Small intestine (tissue), 7 donors: ENCODE data around the gene SYNPR. TPM values are rescaled to one million over a fixed set of nuclear protein-coding genes. Genes with fewer than 3 reads are reported as not detected.

ENCODE experiments used
- DNase-seq, 2 donors: peaks; one replicate each; pipeline versions ENCODE4 v3.0.0 to v3.0.0-alpha.2; 2013
- FAIRE-seq: peaks from 2 replicates; lab custom pipeline; 2012; peaks lifted over from hg19 to GRCh38; lab: Jason Lieb, UNC
- H3K27ac ChIP-seq, 3 donors: one replicate each; pipeline ENCODE4 v1.5.1; 2013; ENCODE audit warnings: low read length in 2 of 3, mild to moderate bottlenecking in 2 of 3, control low read depth in 1 of 3, inconsistent platforms in 1 of 3, low read depth in 1 of 3, moderate library complexity in 1 of 3
- H3K27me3 ChIP-seq, 3 donors: one replicate each; pipeline ENCODE4 v1.6.1; 2013; ENCODE audit warnings: low read length in 3 of 3, inconsistent platforms in 1 of 3; ENCODE audit not compliant: control insufficient read depth in 3 of 3, insufficient read depth in 3 of 3
- H3K36me3 ChIP-seq, 3 donors: one replicate each; pipeline ENCODE4 v1.6.1; 2013; ENCODE audit warnings: low read length in 3 of 3, inconsistent platforms in 1 of 3, low read depth in 1 of 3, mild to moderate bottlenecking in 1 of 3, moderate library complexity in 1 of 3; ENCODE audit not compliant: control insufficient read depth in 3 of 3, insufficient read depth in 2 of 3
- H3K4me1 ChIP-seq, 3 donors: one replicate each; pipeline ENCODE4 v1.6.1; 2013; ENCODE audit warnings: low read length in 2 of 3, inconsistent platforms in 1 of 3, low read depth in 1 of 3, mild to moderate bottlenecking in 1 of 3, moderate library complexity in 1 of 3; ENCODE audit not compliant: control insufficient read depth in 3 of 3, insufficient read depth in 2 of 3
- H3K4me3 ChIP-seq, 3 donors: one replicate each; pipeline ENCODE4 v1.5.1; 2013; ENCODE audit warnings: low read length in 3 of 3, control low read depth in 1 of 3, inconsistent platforms in 1 of 3, low read depth in 1 of 3, mild to moderate bottlenecking in 1 of 3, moderate library complexity in 1 of 3
- H3K9me3 ChIP-seq, 2 donors: one replicate each; pipeline ENCODE4 v1.6.1; 2013; ENCODE audit warnings: low read depth in 1 of 2, low read length in 1 of 2; ENCODE audit not compliant: control insufficient read depth in 2 of 2, insufficient read depth in 1 of 2
- WGBS, 3 donors: extraction: QIAGEN DNeasy Blood & Tissue Kit; methylation state at CpG; one replicate each; pipeline ENCODE4 v1.1.7; 2013; 5-methylcytosine and 5-hydroxymethylcytosine counted together
- polyA plus RNA-seq, 4 donors: library from polyadenylated mRNA; stranded (reverse) in 3 of 4; unstranded in 1 of 4; fragments of 200-250 nt in 3 of 4; fragments of 120-200 nt in 1 of 4; gene quantifications; one replicate each; pipeline versions ENCODE4 v1.2.1 to v1.2.3, GENCODE V29; 2013
- donor health status: healthy with polysubstance abuse.
- donor health status: control.
- donor health status: control.
- donor health status: Bipolar disorder and iron deficiency.
- donor health status: healthy.

SYNPR gene
- polyA plus RNA-seq, 4 donors, result 0.36 to 0.87 TPM; not detected in 2

DNA sequence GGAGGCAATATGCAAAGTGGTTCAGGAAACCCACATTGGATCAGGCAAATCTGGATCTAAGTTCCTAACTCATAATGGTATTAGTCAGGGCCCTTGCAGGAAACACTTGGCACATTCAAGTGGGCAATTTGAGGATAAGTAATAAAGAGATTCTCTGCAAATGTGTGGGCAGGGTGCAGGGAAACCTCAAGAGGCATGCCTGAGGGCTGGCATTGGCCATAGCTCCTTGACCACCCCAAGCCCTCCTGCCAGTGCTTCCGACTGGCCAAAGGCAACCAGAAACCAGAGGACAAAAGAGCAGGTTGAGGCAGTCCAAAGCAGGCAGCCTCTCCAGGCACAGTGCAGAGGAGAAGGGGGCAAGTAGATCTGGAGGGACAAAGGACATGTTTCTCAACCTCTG is 243.5 kb downstream of the SYNPR start:
- DNase-seq (no peak), FAIRE-seq (no peak)
- Histone ChIP-seq H3K4me3 (no peak overlapping the region), H3K36me3 (no peaks in the 10 kb centered on the region), H3K27ac (no peak overlapping the region), H3K9me3 (no peaks in the 10 kb centered on the region), H3K27me3 (no peaks in the 10 kb centered on the region), H3K4me1 (no peaks in the 10 kb centered on the region)
- WGBS, 3 donors, result 82 to 100% (median 85%) methylated on average over 1 of the region's 1 CpG

DNA sequence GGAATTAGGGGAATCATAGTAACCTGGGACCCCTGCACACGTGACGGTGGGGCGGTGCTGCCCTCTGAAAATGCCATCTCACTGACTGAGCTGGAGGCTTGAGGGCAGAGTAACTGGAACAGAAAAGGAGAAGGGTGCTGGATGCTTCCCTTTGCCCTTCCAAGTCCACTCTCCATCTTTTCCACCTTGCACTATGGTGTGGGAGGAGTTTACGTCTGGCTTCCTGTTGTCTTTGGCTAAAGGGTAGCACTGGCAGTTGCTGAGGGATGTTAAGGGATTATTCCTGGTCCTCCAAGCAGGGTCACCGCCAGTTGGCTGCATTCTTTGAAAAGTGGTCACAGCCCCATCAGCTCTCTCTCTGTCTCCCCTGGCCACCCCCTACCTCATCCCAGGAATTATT is 245.0 kb downstream of the SYNPR start:
- DNase-seq (no peak), FAIRE-seq (no peak)
- WGBS, 3 donors, result 60 to 70% (median 70%) methylated on average over 5 of the region's 5 CpGs
- H3K36me3 ChIP-seq, result no peaks in the 10 kb centered on the region
- H3K4me3 ChIP-seq, result no peak overlapping the region
- no peaks in the 10 kb centered on the region for H3K9me3 ChIP-seq
- no peaks in the 10 kb centered on the region for H3K4me1 ChIP-seq
- H3K27ac ChIP-seq, result no peak overlapping the region
- H3K27me3 ChIP-seq, result no peaks in the 10 kb centered on the region

DNA sequence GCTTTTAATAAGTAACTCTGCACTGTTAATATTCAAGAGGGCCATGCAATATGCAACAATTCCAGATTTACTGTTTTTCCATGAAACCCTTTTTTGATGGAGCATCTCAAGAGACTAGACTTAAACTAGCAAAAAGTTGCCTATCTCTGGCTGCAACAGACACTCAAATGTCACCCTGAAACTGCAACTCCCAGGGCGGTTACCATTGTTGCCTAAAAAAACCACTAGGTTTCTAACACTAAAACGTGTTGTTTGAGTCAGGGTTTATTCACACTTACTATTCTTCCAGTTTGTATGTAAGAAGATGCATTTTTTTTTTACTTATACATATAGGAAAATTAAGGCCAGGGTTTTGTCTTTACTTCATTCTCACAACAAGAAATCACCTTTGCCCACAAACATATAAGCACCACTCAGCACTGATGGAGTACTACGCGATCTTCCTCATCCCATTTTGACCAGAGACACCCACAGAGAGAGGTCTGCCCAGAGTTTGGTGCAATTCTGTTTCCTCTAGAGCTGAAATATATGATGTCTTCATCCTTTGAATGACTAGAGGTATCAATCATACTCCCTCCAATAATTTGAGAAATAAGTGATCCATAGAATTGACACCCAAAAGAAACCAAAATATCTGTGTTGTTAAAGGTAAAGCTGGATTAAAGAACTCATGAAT is 250.4 kb downstream of the SYNPR start:
- 78 to 84% (median 78%) methylated on average over 4 of the region's 4 CpGs for WGBS, 3 donors
- Histone ChIP-seq H3K36me3 (no peaks in the 10 kb centered on the region), H3K9me3 (no peaks in the 10 kb centered on the region), H3K27ac (no peak overlapping the region), H3K4me1 (no peaks in the 10 kb centered on the region), H3K27me3 (no peaks in the 10 kb centered on the region), H3K4me3 (no peak overlapping the region)
- DNase-seq (no peak), FAIRE-seq (no peak)

DNA sequence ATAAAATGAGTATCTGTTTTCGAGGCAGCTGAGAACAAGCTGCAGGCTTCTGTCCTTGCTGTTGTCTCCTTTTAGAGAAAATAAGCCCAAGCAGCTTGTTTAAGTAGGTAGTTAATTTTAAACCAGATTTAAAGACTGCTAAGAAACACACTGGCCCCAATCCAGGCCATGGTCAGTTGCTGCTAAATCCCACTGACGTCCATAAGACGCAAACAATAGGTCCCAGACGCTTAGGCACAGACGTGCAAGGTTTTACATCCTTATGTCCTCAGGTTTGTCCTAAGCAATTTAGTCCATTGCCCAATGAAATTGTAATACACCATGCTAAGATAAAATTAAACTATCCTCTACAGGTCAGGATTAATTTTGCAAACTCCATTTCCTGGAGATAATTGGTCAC is 254.4 kb downstream of the SYNPR start:
- Histone ChIP-seq H3K4me3 (no peak overlapping the region), H3K36me3 (no peaks in the 10 kb centered on the region), H3K9me3 (peaks cover 0 to 2% of the 10 kb centered on the region in 2 donors), H3K27ac (no peak overlapping the region), H3K4me1 (no peaks in the 10 kb centered on the region), H3K27me3 (no peaks in the 10 kb centered on the region)
- DNase-seq (no peak), FAIRE-seq (no peak)
- WGBS, 3 donors, result 87 to 92% (median 91%) methylated on average over 5 of the region's 5 CpGs

DNA sequence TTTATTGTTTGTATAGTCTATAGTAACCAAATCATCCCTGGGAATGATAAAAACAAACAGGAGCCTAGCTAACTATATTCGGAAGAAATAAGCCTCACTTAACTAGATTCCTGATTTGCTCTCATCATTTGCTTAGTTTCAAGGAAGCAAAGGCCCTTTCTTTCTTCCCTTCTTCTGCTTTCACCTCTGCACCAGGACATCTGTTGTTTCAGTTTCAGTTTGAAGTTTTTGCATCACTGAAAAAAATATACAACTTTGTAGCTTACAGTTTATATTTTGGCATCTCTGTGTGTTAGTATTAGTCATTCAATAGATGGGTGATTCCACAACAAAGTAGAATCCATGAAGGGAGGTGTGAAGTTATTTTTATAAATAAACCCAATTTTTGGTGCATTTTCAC is 260.8 kb downstream of the SYNPR start:
- DNase-seq (peak; percentile 3 to 14), FAIRE-seq (no peak)
- Histone ChIP-seq H3K27me3 (peaks cover 0 to 2% (median 0%) of the 10 kb centered on the region in 3 donors), H3K36me3 (no peaks in the 10 kb centered on the region), H3K9me3 (peaks cover 0 to 6% of the 10 kb centered on the region in 2 donors), H3K27ac (no peak overlapping the region), H3K4me1 (no peaks in the 10 kb centered on the region), H3K4me3 (no peak overlapping the region)
- 44 to 89% (median 63%) methylated on average over 1 of the region's 1 CpG for WGBS, 3 donors

DNA sequence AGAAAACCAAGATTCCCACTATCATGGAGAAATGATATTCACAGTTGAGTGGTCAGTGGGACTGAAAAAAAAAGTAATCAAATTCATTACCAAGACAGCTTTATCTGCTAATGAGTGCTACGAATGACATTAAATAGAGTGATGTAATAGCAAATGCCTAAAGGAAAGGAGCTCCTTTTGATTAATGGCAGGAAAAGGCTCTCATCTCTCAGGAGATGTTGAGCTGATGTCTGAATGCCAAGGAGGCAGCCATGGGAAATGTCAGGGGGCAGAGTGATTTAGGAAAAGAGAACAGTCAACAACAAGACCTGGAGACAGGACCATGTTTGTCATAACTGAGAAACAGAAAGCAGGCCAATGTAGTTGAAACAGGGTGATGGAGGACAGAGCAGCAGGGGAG is 277.7 kb downstream of the SYNPR start:
- Histone ChIP-seq H3K27me3 (no peaks in the 10 kb centered on the region), H3K4me1 (no peaks in the 10 kb centered on the region), H3K9me3 (no peaks in the 10 kb centered on the region), H3K36me3 (no peaks in the 10 kb centered on the region), H3K4me3 (no peak overlapping the region), H3K27ac (no peak overlapping the region)
- FAIRE-seq, result no peak
- DNase-seq, result no peak
- WGBS, 3 donors, result 67 to 86% (median 85%) methylated on average over 1 of the region's 1 CpG

DNA sequence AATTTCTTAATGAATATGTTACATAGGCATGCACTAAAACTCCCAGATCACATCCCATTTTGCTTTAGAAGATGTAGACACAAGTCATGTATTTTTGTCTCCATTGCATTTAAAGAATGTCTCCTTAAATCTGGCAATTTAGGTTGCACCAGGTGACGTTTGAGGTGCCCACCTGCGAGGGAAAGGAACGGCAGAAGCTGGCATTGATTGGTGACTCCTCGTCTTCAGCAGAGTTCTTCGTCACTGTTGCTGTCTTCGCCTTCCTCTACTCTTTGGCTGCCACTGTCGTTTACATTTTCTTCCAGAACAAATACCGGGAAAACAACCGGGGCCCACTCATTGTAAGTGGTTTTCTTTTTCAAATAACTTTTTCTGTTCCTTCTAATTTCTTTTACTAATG is 278.3 kb downstream of the SYNPR start:
- Histone ChIP-seq H3K4me1 (no peaks in the 10 kb centered on the region), H3K9me3 (no peaks in the 10 kb centered on the region), H3K27ac (no peak overlapping the region), H3K27me3 (no peaks in the 10 kb centered on the region), H3K36me3 (no peaks in the 10 kb centered on the region), H3K4me3 (no peak overlapping the region)
- FAIRE-seq (no peak), DNase-seq (no peak)
- WGBS, 3 donors, result 76 to 89% (median 86%) methylated on average over 9 of the region's 9 CpGs

DNA sequence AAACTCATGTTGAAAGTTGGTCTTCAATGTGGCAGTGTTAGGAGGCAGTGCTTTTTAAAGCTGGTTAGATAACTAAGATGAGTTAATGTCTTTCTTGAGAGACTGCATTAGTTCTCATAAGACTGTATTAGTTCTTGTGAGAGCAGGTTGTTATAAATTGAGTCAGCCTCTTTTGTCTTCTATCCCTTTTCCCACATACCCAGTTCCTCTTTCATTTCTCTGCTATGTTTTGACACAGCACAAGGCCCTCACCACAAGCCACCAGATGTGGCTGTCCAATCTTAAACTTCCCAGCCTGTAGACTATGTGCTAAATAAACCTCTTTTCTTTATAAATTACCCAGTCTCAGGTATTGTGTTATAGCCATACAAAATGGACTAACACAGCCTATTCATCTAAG is 279.8 kb downstream of the SYNPR start:
- Histone ChIP-seq H3K27ac (no peak overlapping the region), H3K27me3 (no peaks in the 10 kb centered on the region), H3K9me3 (no peaks in the 10 kb centered on the region), H3K36me3 (no peaks in the 10 kb centered on the region), H3K4me1 (no peaks in the 10 kb centered on the region), H3K4me3 (no peak overlapping the region)
- no peak for DNase-seq
- no peak for FAIRE-seq

DNA sequence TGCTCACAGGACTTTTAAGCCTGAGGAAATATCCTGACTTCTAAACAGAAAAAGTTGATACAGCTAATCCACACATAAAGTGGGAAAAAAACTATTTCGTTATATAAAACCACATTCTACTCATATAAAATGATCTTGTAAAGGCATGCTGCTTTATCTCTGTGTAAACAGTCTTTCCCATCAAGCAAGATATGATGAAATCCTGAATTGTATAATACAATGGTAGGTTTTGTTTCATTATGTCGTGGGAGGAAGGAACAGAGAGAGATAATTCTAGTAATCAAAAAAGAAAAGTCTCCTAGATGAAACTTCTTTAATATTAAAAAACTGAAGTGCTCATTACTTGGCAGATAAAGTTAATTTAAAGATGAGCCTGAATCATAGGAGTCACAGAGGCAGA is 281.8 kb downstream of the SYNPR start:
- 7 to 40% (median 19%) methylated on average over 2 of the region's 2 CpGs for WGBS, 3 donors
- no peak for DNase-seq
- no peak for FAIRE-seq
- no peaks in the 10 kb centered on the region for H3K9me3 ChIP-seq
- H3K36me3 ChIP-seq, result no peaks in the 10 kb centered on the region
- H3K4me1 ChIP-seq, result no peaks in the 10 kb centered on the region
- H3K27ac ChIP-seq, result no peak overlapping the region
- H3K27me3 ChIP-seq, result no peaks in the 10 kb centered on the region
- no peak overlapping the region for H3K4me3 ChIP-seq
